Measurements from ENCODE around the gene SPCS2.
A peak's percentile ranks its signal among the peaks of the same experiment; 100 is the strongest.
"Not testable (repeated sequence)": the region's sequence is repeated elsewhere in the genome, so short reads cannot be mapped to it uniquely, and the experiment has no call there.

Gene SPCS2

GRCh38 chr11:75002516-75002915 lies 53.5 kb downstream of the SPCS2 start:
- DNase-seq (ENCODE audit: low read depth), result no peak

DNA sequence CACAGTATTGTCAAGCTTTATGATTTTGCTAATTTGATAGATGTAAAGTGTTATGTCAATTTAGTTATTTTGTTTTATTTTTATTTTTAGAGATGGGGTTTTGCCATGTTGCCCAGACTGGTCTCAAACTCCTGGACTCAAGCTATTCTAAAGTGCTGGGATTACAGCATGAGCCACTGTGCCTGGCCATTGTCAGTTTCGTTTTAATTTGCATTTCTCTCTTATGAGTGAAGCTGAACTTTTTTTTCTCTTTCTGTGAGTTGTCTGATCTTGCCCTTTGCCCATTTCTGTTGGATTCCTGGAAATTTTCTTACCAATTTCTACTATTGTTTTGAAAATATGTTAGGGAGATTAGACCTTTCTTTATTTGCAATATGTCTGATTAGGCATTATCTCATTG lies 55.1 kb downstream of the SPCS2 start:
- DNase-seq (ENCODE audit: low read depth), result no peak

DNA sequence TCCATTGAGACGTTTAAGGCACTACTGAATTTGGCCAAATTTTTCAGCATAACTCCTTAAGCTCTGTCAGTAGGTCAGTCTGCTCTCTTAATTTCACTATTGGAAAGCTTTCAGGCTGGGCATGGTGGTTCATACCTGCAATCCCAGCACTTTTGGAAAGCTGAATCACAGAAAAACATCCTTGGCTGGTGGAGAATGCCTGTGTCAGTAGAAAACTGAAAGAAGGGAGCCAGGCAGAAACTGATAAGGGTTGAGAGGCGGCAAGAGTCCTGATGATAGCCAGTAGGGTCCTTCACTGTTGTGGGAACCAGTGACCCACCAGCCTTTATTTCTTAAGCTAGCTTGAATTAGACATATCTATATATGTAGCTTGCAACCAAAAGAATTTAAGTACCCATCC lies 62.3 kb downstream of the SPCS2 start:
- no peak for DNase-seq (ENCODE audit: low read depth)

DNA sequence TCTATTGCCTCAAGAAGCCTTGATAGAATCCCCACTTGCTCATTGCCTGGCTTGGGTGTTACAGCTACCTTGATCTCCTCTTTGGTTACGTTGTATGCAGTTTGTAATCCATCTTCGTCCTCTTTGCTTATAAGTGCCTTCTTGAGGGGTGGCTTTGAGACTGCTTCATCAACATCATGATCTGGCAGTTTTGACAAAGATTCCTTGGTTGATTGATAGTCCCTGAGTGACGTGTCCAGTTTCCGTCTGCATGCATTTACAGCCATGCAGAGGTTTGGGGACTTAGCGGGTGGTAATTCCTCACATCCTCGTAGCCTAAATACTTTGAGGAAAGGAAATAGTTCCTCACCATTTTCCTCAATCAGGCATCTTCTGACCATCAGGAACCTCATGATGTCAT lies 62.8 kb downstream of the SPCS2 start:
- DNase-seq (ENCODE audit: low read depth), result no peak

DNA sequence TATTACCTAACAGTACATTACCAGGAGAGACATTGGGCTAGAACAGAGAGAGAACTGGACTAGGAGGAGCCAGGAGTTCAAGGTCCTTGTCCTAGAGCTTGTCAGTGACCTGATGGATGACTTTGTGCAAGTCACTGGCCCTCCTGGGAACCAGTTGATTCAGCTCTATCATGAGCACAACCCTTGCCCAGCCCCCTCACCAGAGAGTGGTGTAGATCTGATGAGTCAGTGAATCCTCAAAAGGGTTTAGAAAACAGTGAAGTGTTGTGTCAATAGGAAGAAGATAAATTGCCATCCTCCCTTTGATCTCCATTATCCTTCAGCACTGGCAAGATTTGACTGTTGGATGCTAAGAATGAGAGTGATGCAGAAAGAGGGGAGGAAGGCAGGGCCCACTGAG lies 64.0 kb downstream of the SPCS2 start:
- peak; percentile 66 for DNase-seq (ENCODE audit: low read depth)

DNA sequence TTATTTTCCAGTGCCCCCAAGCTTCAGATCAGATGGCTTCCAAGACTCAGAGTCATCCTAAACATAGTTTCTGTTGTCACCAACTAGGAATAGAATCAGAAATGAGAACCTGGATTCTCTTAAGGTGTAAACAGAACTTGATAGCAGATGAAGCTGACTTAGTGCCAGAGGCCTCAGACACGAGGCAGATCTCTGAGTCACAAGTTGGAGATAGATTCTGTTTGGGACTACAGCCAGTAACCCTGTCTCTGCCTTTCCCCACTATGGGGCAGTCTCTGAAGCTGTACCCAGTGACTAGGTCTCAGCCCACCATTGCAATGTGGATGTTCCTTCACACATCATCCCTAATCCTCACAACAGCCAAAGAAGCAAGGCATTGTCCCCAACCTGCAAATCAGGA lies 65.1 kb downstream of the SPCS2 start:
- DNase-seq (ENCODE audit: low read depth), result peak; percentile 94

- DNase-seq (ENCODE audit: low read depth), result not testable (repeated sequence)
These were observed 70.1 kb downstream of the SPCS2 start for GRCh38 chr11:75019200-75019599.

DNA sequence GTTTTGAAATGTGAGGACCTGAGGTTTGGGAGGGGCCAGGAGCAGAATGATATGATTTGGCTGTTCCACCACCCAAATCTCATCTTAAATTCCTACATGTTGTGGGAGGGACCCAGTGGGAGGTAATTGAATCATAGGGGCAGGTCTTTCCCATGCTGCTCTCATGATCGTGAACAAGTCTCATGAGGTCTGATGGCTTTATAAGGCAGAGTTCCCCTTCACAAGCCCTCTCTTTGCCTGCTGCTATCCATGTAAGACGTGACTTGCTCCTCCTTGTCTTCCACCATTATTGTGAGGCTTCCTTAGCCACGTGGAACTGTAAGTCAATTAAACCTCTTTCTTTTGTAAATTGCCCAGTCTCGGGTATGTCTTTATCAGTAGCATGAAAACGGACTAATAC lies 71.3 kb downstream of the SPCS2 start:
- not testable (repeated sequence) for DNase-seq (ENCODE audit: low read depth)

- DNase-seq (ENCODE audit: low read depth), result no peak
These were observed 73.2 kb downstream of the SPCS2 start for GRCh38 chr11:75022296-75022695.

DNA sequence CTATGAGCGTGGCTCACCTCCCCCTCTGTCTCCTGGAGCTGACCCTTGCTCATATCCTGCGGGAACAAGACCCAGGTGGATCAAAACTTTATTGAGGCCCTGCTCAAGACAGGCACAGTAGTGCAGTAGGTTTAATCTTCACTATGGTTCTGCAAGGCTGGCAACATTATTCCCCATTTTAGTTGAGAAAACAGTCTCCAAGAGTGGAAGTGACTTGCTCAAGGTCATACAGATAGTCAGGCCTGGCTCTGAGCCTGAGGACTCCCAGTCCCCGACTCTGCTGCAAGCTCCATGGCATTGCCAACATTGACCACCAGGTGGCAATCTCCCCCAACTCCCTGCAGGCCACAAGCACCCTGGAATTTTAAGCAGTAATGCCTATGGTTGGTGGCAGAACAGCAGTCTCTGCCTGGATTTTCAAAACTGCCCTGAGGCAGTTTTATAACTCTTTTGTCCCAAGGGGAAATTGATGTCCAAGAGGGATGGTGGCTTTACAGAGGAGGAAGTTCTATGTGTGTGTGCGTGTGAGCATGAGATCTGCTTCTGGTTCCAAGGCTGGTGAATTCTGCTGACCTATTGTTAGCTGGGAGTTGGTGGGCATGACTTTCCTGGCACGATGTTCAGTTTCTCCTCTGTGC lies 73.8 kb downstream of the SPCS2 start:
- DNase-seq (ENCODE audit: low read depth), result peak; percentile 84

GRCh38 chr11:75023446-75024067 lies 74.5 kb downstream of the SPCS2 start:
- no peak for DNase-seq (ENCODE audit: low read depth)

- DNase-seq (ENCODE audit: low read depth), result no peak
These were observed 75.0 kb downstream of the SPCS2 start for GRCh38 chr11:75024068-75024449.

GRCh38 chr11:75024764-75025211 lies 75.7 kb downstream of the SPCS2 start:
- DNase-seq (ENCODE audit: low read depth), result no peak

- DNase-seq (ENCODE audit: low read depth), result no peak
These were observed 76.5 kb downstream of the SPCS2 start for GRCh38 chr11:75025561-75025960.

GRCh38 chr11:75028321-75028720 lies 79.3 kb downstream of the SPCS2 start:
- no peak for DNase-seq (ENCODE audit: low read depth)
